Prostate gland (tissue), 2 donors: ENCODE results near the gene RHOT2.

Experiments used
- POLR2A ChIP-seq: fragments of 450-650 bp; IDR thresholded peaks from one replicate; pipeline ENCODE4 v1.6.1; 2016; ENCODE audit warnings: antibody characterized with exemption, mild to moderate bottlenecking
- TF ChIP-seq, protein P1 (sequence below), 4 experiments: fragments of 200-600 bp in 2 of 4; fragments of 450-650 bp in 2 of 4; sonication (generic) in 2 of 4; IDR thresholded peaks; 1 replicate in 3 of 4; 2 replicates in 1 of 4; pipeline ENCODE4 v1.5.1; 2016 to 2019; ENCODE audit warnings: antibody characterized with exemption in 4 of 4, mild to moderate bottlenecking in 2 of 4, moderate library complexity in 2 of 4

DNA sequence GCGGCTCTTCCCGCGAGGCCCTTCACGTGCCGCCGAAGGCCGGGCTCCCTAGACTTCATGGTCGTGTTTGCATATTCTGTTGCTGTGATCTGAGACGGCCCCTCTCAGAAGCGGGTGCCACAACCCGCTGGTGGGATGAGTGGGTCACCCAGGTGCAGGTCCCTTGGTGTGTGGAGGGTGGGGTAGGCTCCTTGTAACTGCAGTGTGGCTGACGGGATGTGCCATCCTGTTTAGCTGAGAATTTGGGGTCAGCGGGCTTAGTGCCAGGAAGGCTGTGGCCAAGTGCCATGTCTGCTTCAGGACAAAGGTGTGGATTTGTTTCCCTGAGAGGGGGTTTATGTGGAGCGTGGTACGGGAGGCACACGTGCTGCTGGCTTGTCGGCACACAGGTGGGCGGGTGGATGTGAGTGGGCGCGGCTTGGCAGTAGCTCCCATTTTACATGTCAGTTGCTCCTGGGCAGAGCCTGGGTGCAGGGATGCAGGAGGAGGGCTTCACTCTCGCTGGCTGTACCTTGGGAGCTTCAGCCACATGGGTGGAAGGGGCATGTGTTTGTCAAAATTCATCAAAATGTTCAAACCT is 46.3 kb upstream of the RHOT2 start:
- TF ChIP-seq POLR2A = no peak
- TF ChIP-seq, protein P1, sequence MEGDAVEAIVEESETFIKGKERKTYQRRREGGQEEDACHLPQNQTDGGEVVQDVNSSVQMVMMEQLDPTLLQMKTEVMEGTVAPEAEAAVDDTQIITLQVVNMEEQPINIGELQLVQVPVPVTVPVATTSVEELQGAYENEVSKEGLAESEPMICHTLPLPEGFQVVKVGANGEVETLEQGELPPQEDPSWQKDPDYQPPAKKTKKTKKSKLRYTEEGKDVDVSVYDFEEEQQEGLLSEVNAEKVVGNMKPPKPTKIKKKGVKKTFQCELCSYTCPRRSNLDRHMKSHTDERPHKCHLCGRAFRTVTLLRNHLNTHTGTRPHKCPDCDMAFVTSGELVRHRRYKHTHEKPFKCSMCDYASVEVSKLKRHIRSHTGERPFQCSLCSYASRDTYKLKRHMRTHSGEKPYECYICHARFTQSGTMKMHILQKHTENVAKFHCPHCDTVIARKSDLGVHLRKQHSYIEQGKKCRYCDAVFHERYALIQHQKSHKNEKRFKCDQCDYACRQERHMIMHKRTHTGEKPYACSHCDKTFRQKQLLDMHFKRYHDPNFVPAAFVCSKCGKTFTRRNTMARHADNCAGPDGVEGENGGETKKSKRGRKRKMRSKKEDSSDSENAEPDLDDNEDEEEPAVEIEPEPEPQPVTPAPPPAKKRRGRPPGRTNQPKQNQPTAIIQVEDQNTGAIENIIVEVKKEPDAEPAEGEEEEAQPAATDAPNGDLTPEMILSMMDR (IDR thresholded peaks at IDR 0.05) = no peak
